B cell (primary cell): Measurements from ENCODE around the gene KIF22. TPM values are rescaled to one million over a fixed set of nuclear protein-coding genes. Genes with fewer than 3 reads are reported as not detected.

Source experiments
- ATAC-seq: fragments of 200-7000 bp; cut with Tn5 transposase; one replicate; pipeline ENCODE4 v1.10.0; 2021; ENCODE audit warnings: low read depth, mild to moderate bottlenecking, moderate number of reproducible peaks, moderate library complexity
- CTCF ChIA-PET: fragments of 350-600 bp; sonication (Branson Sonifier 250); formaldehyde crosslinking; loops from one replicate; lab custom pipeline; 2021; ENCODE audit warnings: antibody characterized with exemption, inconsistent platforms; lab: Charles Lee
- POLR2A ChIA-PET: fragments of 350-600 bp; sonication (Branson Sonifier 250); formaldehyde crosslinking; loops from one replicate; lab custom pipeline; 2021; ENCODE audit warnings: antibody characterized with exemption; lab: Charles Lee
- DNase-seq: peaks from one replicate; pipeline ENCODE4 v3.0.0; 2013
- H2AFZ ChIP-seq: 2 replicates; pipeline ENCODE4 v1.6.1; 2012; ENCODE audit warnings: mild to moderate bottlenecking, low read depth, low read length; ENCODE audit not compliant: insufficient read depth, poor library complexity, severe bottlenecking
- H3K27ac ChIP-seq, 2 donors: 1 replicate in 1 of 2; 2 replicates in 1 of 2; pipeline ENCODE4 v1.5.1; 2012 to 2013; ENCODE audit warnings: low read length in 2 of 2, mild to moderate bottlenecking in 2 of 2, moderate library complexity in 1 of 2
- H3K27me3 ChIP-seq, 4 experiments: fragments of 200-600 bp in 1 of 4; sonication (generic) in 1 of 4; replicated peaks in 1 of 4; 1 replicate in 2 of 4; 2 replicates in 2 of 4; pipeline versions ENCODE4 v1.6.1 to v1.7.0; 2013 to 2016; ENCODE audit warnings: low read length in 3 of 4, mild to moderate bottlenecking in 2 of 4, mixed read lengths in 1 of 4, moderate library complexity in 1 of 4; ENCODE audit not compliant: insufficient read depth in 4 of 4, control insufficient read depth in 3 of 4; ENCODE audit errors: control extremely low read depth in 1 of 4
- H3K36me3 ChIP-seq, 2 experiments: replicated peaks in 1 of 2; 1 replicate in 1 of 2; 2 replicates in 1 of 2; pipeline versions ENCODE4 v1.6.1 to v1.7.1; 2013; ENCODE audit warnings: low read length in 1 of 2; ENCODE audit not compliant: insufficient read depth in 2 of 2, control insufficient read depth in 1 of 2; ENCODE audit errors: control extremely low read depth in 1 of 2, extremely low read depth in 1 of 2
- H3K4me1 ChIP-seq, 2 donors: fragments of 200-600 bp in 1 of 2; sonication (generic) in 1 of 2; 1 replicate in 1 of 2; 2 replicates in 1 of 2; pipeline versions ENCODE4 v1.5.1 to v1.6.1; 2013 to 2017; ENCODE audit warnings: low read length in 2 of 2; ENCODE audit not compliant: control insufficient read depth in 2 of 2, insufficient read depth in 2 of 2
- H3K4me2 ChIP-seq: replicated peaks from 2 replicates; pipeline ENCODE3; 2012; ENCODE audit warnings: mild to moderate bottlenecking, low read depth, low read length; ENCODE audit not compliant: poor library complexity, severe bottlenecking
- H3K4me3 ChIP-seq, 5 experiments: fragments of 200-600 bp in 1 of 5; sonication (generic) in 1 of 5; 1 replicate in 3 of 5; 2 replicates in 2 of 5; pipeline versions ENCODE4 v1.5.1 to v1.7.0; 2011 to 2016; ENCODE audit warnings: low read length in 4 of 5, mild to moderate bottlenecking in 4 of 5, low read depth in 2 of 5, control low read depth in 1 of 5, moderate library complexity in 1 of 5; ENCODE audit not compliant: insufficient read depth in 1 of 5; ENCODE audit errors: control extremely low read depth in 1 of 5, extremely low read depth in 1 of 5
- H3K79me2 ChIP-seq: fragments of 200-600 bp; sonication (generic); one replicate; pipeline ENCODE4 v1.6.0; 2016; ENCODE audit warnings: low read length; ENCODE audit not compliant: control insufficient read depth, insufficient read depth
- H3K9ac ChIP-seq: fragments of 200-600 bp; sonication (generic); 2 replicates; pipeline ENCODE4 v1.6.1; 2017; ENCODE audit warnings: mild to moderate bottlenecking, low read length, moderate library complexity
- H3K9me3 ChIP-seq, 3 donors: one replicate each; pipeline versions ENCODE4 v1.6.1 to v1.7.1; 2013; ENCODE audit warnings: low read length in 2 of 3; ENCODE audit not compliant: control insufficient read depth in 2 of 3, insufficient read depth in 1 of 3; ENCODE audit errors: control extremely low read depth in 1 of 3
- H4K20me1 ChIP-seq: 2 replicates; pipeline ENCODE4 v1.6.0; 2012; ENCODE audit warnings: mild to moderate bottlenecking, low read length; ENCODE audit not compliant: insufficient read depth, control insufficient read depth, poor library complexity, severe bottlenecking
- H3K27ac Mint-ChIP-seq: one replicate; pipeline ENCODE4 v1.8.0; 2021; ENCODE audit warnings: mixed read lengths
- H3K27me3 Mint-ChIP-seq: one replicate; pipeline ENCODE4 v1.8.0; 2021; ENCODE audit warnings: mixed read lengths
- H3K4me1 Mint-ChIP-seq: one replicate; pipeline ENCODE4 v1.8.0; 2021; ENCODE audit warnings: mixed read lengths
- H3K4me3 Mint-ChIP-seq: one replicate; pipeline ENCODE4 v1.8.0; 2021; ENCODE audit warnings: mixed read lengths
- H3K9me3 Mint-ChIP-seq: one replicate; pipeline ENCODE4 v1.8.0; 2022; ENCODE audit warnings: mixed read lengths; ENCODE audit not compliant: insufficient read depth
- EZH2 ChIP-seq: IDR thresholded peaks from 2 replicates; pipeline ENCODE4 v1.6.1; 2012; ENCODE audit warnings: borderline replicate concordance, low read depth, mild to moderate bottlenecking, moderate library complexity, low read length; ENCODE audit not compliant: insufficient read depth, poor library complexity, severe bottlenecking
- WGBS: methylation state at CpG from one replicate; pipeline ENCODE4 v1.1.5; 2013; ENCODE audit warnings: missing lambda C conversion rate; ENCODE audit not compliant: insufficient coverage; 5-methylcytosine and 5-hydroxymethylcytosine counted together
- intact Hi-C: fragments of 100-400 bp; cut with micrococcal nuclease; formaldehyde crosslinking; loops from one replicate; pipeline ENCODE4 v1.10.0; 2022
- polyA plus RNA-seq: library from polyadenylated mRNA; depleted of rRNA; stranded (reverse); fragments of >200 nt; gene quantifications from 2 replicates; pipeline ENCODE4 v1.2.3, GENCODE V29; 2012
- total RNA-seq, 2 donors: library from RNA; stranded (reverse); fragments of 120-200 nt in 1 of 2; gene quantifications; 1 replicate in 1 of 2; 2 replicates in 1 of 2; pipeline versions ENCODE4 v1.2.3 to v1.2.4, GENCODE V29; 2013 to 2022
- TF ChIP-seq, protein P1 (sequence below): fragments of 200-600 bp; IDR thresholded peaks from one replicate; pipeline ENCODE4 v1.8.0; 2022; ENCODE audit warnings: antibody characterized with exemption, mild to moderate bottlenecking

The KIF22 gene
- total and polyA plus RNA-seq, 2 donors (not counting 1 experiment from before 2014, with no cell fraction given), result 53.9 to 57.2 TPM

DNA sequence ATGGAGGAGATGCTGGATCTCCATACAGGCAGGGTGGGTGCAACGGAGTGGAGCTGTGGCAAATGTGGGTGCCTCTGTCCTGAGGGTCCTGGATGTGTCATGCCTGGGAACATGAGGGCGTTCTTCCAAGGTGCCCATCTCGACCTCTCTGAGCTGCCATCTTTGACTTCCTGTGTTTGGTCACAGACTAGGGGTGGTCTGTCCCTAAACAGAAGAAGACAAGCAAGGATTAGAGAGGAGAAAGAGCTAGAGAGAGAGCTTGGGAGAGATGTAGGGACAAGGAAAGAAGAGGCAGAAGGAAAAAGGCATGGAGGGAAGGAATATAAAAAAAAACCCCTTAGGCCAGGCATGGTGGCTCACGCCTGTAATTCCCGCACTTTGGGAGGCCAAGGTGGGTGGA is 15.8 kb upstream of the KIF22 start:
- H3K4me2 ChIP-seq, result no peak overlapping the region
- ATAC-seq (no peak), DNase-seq (no peak)
- H3K79me2 ChIP-seq, result no peaks in the 10 kb centered on the region
- Mint-ChIP-seq H3K9me3 (no peaks in the 10 kb centered on the region), H3K27ac (no peak overlapping the region), H3K4me3 (no peak overlapping the region), H3K27me3 (no peaks in the 10 kb centered on the region), H3K4me1 (no peaks in the 10 kb centered on the region)
- CTCF ChIA-PET, result interaction anchor here (0.6 kb wide), 1 partner anchor 83 kb away, joined by 3 read pairs; no protein-coding TSS in a partner anchor
- no peak overlapping the region for H3K27ac ChIP-seq
- WGBS, result 78% methylated on average over 3 of the region's 5 CpGs
- H3K9ac ChIP-seq, result no peak overlapping the region
- intact Hi-C loops, result no loop called here
- no peak overlapping the region for H3K4me3 ChIP-seq
- H3K9me3 ChIP-seq, result no peaks in the 10 kb centered on the region
- H3K4me1 ChIP-seq, result no peaks in the 10 kb centered on the region
- no peak overlapping the region for H2AFZ ChIP-seq
- no peaks in the 10 kb centered on the region for H3K27me3 ChIP-seq
- H4K20me1 ChIP-seq, result no peaks in the 10 kb centered on the region
- no peaks in the 10 kb centered on the region for H3K36me3 ChIP-seq
- POLR2A ChIA-PET, result no interaction called here
- no peak for TF ChIP-seq EZH2
- TF ChIP-seq, protein P1, sequence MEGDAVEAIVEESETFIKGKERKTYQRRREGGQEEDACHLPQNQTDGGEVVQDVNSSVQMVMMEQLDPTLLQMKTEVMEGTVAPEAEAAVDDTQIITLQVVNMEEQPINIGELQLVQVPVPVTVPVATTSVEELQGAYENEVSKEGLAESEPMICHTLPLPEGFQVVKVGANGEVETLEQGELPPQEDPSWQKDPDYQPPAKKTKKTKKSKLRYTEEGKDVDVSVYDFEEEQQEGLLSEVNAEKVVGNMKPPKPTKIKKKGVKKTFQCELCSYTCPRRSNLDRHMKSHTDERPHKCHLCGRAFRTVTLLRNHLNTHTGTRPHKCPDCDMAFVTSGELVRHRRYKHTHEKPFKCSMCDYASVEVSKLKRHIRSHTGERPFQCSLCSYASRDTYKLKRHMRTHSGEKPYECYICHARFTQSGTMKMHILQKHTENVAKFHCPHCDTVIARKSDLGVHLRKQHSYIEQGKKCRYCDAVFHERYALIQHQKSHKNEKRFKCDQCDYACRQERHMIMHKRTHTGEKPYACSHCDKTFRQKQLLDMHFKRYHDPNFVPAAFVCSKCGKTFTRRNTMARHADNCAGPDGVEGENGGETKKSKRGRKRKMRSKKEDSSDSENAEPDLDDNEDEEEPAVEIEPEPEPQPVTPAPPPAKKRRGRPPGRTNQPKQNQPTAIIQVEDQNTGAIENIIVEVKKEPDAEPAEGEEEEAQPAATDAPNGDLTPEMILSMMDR, result no peak

DNA sequence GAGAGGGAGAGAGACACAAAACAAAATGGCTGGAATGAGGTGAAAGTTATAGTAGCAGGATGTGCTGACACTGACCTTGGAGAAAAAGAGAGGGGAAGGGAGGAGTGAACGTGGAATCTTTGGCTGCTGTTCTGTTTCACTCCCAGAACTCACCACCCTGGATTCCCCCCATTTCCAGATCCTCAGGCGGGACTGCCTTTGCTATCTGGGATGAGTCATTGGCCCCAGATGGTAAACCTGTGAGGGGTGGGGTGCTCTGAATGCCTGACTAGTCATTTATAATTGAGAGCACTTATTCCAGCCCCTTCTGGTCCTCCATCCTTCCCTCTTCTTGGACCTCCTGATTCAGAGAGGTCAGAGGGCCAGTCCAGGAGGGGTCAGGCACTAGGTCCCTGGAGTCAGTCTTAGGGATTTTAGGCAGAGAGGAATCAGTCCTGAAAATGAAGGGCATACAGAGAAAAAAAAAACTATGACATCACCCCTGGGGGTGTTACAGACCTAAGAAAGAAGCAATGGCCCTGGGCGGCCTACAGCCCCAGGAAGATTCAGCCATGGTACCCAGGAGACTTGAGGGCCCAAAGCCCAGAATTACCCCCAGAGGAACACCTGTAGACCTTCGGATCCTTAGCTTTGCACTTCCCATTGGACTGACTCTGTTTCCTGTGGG is 14.7 kb upstream of the KIF22 start:
- no peak overlapping the region for H3K27ac Mint-ChIP-seq
- 78% methylated on average over 3 of the region's 4 CpGs for WGBS
- ChIA-PET POLR2A (no interaction called here), CTCF (interaction anchor here (1.3 kb wide), 1 partner anchor 9 kb away, joined by 4 read pairs; no protein-coding TSS in a partner anchor)
- H3K4me3 Mint-ChIP-seq, result no peak overlapping the region
- intact Hi-C loops, result no loop called here
- Histone ChIP-seq H3K9ac (no peak overlapping the region), H3K9me3 (no peaks in the 10 kb centered on the region), H3K36me3 (no peaks in the 10 kb centered on the region), H3K27me3 (no peaks in the 10 kb centered on the region), H3K4me3 (no peak overlapping the region), H3K4me2 (no peak overlapping the region), H2AFZ (no peak overlapping the region), H3K27ac (no peak overlapping the region), H4K20me1 (no peaks in the 10 kb centered on the region), H3K4me1 (no peaks in the 10 kb centered on the region), H3K79me2 (no peaks in the 10 kb centered on the region)
- ATAC-seq (no peak), DNase-seq (no peak)
- H3K27me3 Mint-ChIP-seq, result no peaks in the 10 kb centered on the region
- no peaks in the 10 kb centered on the region for H3K9me3 Mint-ChIP-seq
- H3K4me1 Mint-ChIP-seq, result no peaks in the 10 kb centered on the region
- TF ChIP-seq EZH2, result no peak
- TF ChIP-seq, protein P1, result no peak
